ENCODE measurements around the gene SEMA3C. TPM values are rescaled to one million over a fixed set of nuclear protein-coding genes. Genes with fewer than 3 reads are reported as not detected.

The SEMA3C gene
- total and polyA plus RNA-seq, 2 donors (not counting 1 experiment from before 2014, with no cell fraction given), result 0.06 TPM; not detected in 1

DNA sequence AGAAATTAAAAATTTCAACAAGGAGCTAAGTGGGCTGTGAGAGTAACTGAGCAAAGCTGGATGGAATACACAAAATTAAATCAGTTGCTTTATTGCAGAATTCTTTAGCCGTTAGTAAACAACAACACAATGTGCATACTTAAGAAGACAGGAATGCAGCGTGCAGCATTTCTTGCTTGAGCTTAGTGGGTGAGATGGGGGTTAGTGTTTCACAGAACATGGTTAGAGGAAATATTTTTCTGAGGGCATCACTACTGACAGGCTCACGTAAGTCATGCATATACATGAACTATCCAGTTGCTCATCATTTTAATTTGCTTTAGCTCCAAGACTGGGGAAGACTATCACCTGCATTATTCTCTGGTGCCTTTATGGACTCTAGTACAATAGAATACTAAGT, 199.6 kb downstream of the SEMA3C start:
- Mint-ChIP-seq H3K27me3 (no peaks in the 10 kb centered on the region), H3K4me3 (no peak overlapping the region), H3K9me3 (ENCODE audit: insufficient read depth) (no peaks in the 10 kb centered on the region), H3K27ac (no peak overlapping the region), H3K4me1 (no peaks in the 10 kb centered on the region)
- no peaks in the 10 kb centered on the region for H3K79me2 ChIP-seq (ENCODE audit: control insufficient read depth, insufficient read depth, low read length)
- H2AFZ ChIP-seq (ENCODE audit: insufficient read depth, low read depth, low read length, poor library complexity, severe bottlenecking), result no peak overlapping the region
- no peaks in the 10 kb centered on the region for H3K27me3 ChIP-seq (replicated peaks in 1 of 4; ENCODE audit: control extremely low read depth in 1 of 4, control insufficient read depth in 3 of 4, insufficient read depth in 4 of 4, low read length in 3 of 4)
- no peak for ATAC-seq (ENCODE audit: low read depth)
- TF ChIP-seq, protein P1, sequence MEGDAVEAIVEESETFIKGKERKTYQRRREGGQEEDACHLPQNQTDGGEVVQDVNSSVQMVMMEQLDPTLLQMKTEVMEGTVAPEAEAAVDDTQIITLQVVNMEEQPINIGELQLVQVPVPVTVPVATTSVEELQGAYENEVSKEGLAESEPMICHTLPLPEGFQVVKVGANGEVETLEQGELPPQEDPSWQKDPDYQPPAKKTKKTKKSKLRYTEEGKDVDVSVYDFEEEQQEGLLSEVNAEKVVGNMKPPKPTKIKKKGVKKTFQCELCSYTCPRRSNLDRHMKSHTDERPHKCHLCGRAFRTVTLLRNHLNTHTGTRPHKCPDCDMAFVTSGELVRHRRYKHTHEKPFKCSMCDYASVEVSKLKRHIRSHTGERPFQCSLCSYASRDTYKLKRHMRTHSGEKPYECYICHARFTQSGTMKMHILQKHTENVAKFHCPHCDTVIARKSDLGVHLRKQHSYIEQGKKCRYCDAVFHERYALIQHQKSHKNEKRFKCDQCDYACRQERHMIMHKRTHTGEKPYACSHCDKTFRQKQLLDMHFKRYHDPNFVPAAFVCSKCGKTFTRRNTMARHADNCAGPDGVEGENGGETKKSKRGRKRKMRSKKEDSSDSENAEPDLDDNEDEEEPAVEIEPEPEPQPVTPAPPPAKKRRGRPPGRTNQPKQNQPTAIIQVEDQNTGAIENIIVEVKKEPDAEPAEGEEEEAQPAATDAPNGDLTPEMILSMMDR (IDR thresholded peaks at IDR 0.05), result no peak
- TF ChIP-seq EZH2 (IDR thresholded peaks at IDR 0.05; ENCODE audit: borderline replicate concordance, insufficient read depth, low read depth, low read length, poor library complexity, severe bottlenecking), result no peak
- DNase-seq, result no peak
- H4K20me1 ChIP-seq (ENCODE audit: control insufficient read depth, insufficient read depth, low read length, poor library complexity, severe bottlenecking), result no peaks in the 10 kb centered on the region
- ChIA-PET POLR2A (no interaction called here), CTCF (no interaction called here)
- H3K4me3 ChIP-seq (ENCODE audit: control extremely low read depth in 1 of 5, extremely low read depth in 1 of 5, insufficient read depth in 1 of 5, low read depth in 2 of 5, low read length in 4 of 5), result no peak overlapping the region
- WGBS (ENCODE audit: insufficient coverage), result 80% methylated on average over 1 of the region's 3 CpGs
- intact Hi-C loops (cut with micrococcal nuclease), result no loop called here
- no peak overlapping the region for H3K4me2 ChIP-seq (replicated peaks; ENCODE audit: low read depth, low read length, poor library complexity, severe bottlenecking)
- no peaks in the 10 kb centered on the region for H3K9me3 ChIP-seq (ENCODE audit: control extremely low read depth in 1 of 3, control insufficient read depth in 2 of 3, insufficient read depth in 1 of 3, low read length in 2 of 3)
- no peaks in the 10 kb centered on the region for H3K4me1 ChIP-seq (ENCODE audit: control insufficient read depth in 2 of 2, insufficient read depth in 2 of 2, low read length in 2 of 2)
- no peak overlapping the region for H3K27ac ChIP-seq (ENCODE audit: low read length in 2 of 2)
- H3K9ac ChIP-seq (ENCODE audit: low read length), result no peak overlapping the region
- H3K36me3 ChIP-seq (replicated peaks in 1 of 2; ENCODE audit: control extremely low read depth in 1 of 2, control insufficient read depth in 1 of 2, extremely low read depth in 1 of 2, insufficient read depth in 2 of 2, low read length in 1 of 2), result no peaks in the 10 kb centered on the region

DNA sequence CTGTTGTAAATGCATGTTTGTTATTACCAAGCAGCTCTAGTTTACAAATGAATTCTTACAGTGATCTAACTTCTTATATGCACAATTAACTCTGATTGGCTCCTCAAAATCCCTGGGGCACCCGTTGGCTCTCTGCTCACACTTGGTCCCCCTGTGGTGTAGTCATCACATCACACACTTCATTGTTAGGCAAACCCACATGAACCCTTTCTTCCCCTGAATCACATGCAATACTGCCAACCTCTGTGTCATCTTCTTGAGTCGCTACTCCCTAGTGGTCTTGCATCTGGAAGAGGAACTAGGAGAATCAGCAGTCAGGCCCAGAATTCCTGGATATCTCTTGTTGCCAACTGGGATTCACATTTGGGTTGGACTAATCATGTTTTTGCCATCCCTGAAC, 207.3 kb downstream of the SEMA3C start:
- Mint-ChIP-seq H3K27ac (no peak overlapping the region), H3K4me1 (no peaks in the 10 kb centered on the region), H3K9me3 (ENCODE audit: insufficient read depth) (no peaks in the 10 kb centered on the region), H3K4me3 (no peak overlapping the region), H3K27me3 (peaks cover 4% of the 10 kb centered on the region)
- Histone ChIP-seq H3K27me3 (replicated peaks in 1 of 4; ENCODE audit: control extremely low read depth in 1 of 4, control insufficient read depth in 3 of 4, insufficient read depth in 4 of 4, low read length in 3 of 4) (no peaks in the 10 kb centered on the region), H3K79me2 (ENCODE audit: control insufficient read depth, insufficient read depth, low read length) (no peaks in the 10 kb centered on the region), H3K36me3 (replicated peaks in 1 of 2; ENCODE audit: control extremely low read depth in 1 of 2, control insufficient read depth in 1 of 2, extremely low read depth in 1 of 2, insufficient read depth in 2 of 2, low read length in 1 of 2) (no peaks in the 10 kb centered on the region), H4K20me1 (ENCODE audit: control insufficient read depth, insufficient read depth, low read length, poor library complexity, severe bottlenecking) (no peaks in the 10 kb centered on the region), H3K4me1 (ENCODE audit: control insufficient read depth in 2 of 2, insufficient read depth in 2 of 2, low read length in 2 of 2) (no peaks in the 10 kb centered on the region), H2AFZ (ENCODE audit: insufficient read depth, low read depth, low read length, poor library complexity, severe bottlenecking) (no peak overlapping the region), H3K27ac (ENCODE audit: low read length in 2 of 2) (no peak overlapping the region), H3K9ac (ENCODE audit: low read length) (no peak overlapping the region), H3K9me3 (ENCODE audit: control extremely low read depth in 1 of 3, control insufficient read depth in 2 of 3, insufficient read depth in 1 of 3, low read length in 2 of 3) (no peaks in the 10 kb centered on the region), H3K4me3 (ENCODE audit: control extremely low read depth in 1 of 5, extremely low read depth in 1 of 5, insufficient read depth in 1 of 5, low read depth in 2 of 5, low read length in 4 of 5) (no peak overlapping the region), H3K4me2 (replicated peaks; ENCODE audit: low read depth, low read length, poor library complexity, severe bottlenecking) (no peak overlapping the region)
- POLR2A ChIA-PET, result no interaction called here
- intact Hi-C loops (cut with micrococcal nuclease), result no loop called here
- ATAC-seq (ENCODE audit: low read depth), result no peak
- WGBS (ENCODE audit: insufficient coverage), result 77% methylated on average over 2 of the region's 2 CpGs
- no peak for DNase-seq
- CTCF ChIA-PET, result no interaction called here
- TF ChIP-seq, protein P1 (IDR thresholded peaks at IDR 0.05), result no peak
- no peak for TF ChIP-seq EZH2 (IDR thresholded peaks at IDR 0.05; ENCODE audit: borderline replicate concordance, insufficient read depth, low read depth, low read length, poor library complexity, severe bottlenecking)

Data from B cell (primary cell).